Measurements from ENCODE around the gene PRKCA.

DNA sequence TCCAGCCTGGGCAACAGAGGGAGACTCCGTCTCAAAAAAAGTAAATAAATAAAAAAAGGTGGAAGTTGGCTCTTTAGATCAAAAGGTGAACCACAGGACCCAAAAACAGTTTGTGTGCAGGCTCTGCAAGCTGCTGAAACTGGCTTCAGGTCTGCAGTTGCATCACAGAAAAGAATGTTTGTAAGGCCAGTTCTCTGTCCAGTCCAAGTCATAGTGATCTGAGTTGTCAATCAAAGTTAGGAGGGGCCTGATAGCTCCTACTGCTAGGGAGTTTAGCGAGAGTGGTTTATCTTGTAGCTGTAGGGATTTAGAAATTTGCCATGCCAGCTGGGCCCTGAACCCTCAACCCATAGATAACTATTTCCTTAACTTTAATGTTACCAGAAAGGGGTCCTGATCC lies 431.3 kb downstream of the PRKCA start:
- TF ChIP-seq FOXP2 (optimal IDR thresholded peaks at IDR 0.05; ENCODE audit: borderline replicate concordance, extremely low read depth, extremely low read length, insufficient read depth) (no peak), POLR2AphosphoS5 (IDR thresholded peaks at IDR 0.05; ENCODE audit: low read depth, low read length) (no peak), TAF1 (IDR thresholded peaks at IDR 0.05; ENCODE audit: borderline replicate concordance, insufficient read depth, low read length) (no peak)
- TF ChIP-seq, protein P1, sequence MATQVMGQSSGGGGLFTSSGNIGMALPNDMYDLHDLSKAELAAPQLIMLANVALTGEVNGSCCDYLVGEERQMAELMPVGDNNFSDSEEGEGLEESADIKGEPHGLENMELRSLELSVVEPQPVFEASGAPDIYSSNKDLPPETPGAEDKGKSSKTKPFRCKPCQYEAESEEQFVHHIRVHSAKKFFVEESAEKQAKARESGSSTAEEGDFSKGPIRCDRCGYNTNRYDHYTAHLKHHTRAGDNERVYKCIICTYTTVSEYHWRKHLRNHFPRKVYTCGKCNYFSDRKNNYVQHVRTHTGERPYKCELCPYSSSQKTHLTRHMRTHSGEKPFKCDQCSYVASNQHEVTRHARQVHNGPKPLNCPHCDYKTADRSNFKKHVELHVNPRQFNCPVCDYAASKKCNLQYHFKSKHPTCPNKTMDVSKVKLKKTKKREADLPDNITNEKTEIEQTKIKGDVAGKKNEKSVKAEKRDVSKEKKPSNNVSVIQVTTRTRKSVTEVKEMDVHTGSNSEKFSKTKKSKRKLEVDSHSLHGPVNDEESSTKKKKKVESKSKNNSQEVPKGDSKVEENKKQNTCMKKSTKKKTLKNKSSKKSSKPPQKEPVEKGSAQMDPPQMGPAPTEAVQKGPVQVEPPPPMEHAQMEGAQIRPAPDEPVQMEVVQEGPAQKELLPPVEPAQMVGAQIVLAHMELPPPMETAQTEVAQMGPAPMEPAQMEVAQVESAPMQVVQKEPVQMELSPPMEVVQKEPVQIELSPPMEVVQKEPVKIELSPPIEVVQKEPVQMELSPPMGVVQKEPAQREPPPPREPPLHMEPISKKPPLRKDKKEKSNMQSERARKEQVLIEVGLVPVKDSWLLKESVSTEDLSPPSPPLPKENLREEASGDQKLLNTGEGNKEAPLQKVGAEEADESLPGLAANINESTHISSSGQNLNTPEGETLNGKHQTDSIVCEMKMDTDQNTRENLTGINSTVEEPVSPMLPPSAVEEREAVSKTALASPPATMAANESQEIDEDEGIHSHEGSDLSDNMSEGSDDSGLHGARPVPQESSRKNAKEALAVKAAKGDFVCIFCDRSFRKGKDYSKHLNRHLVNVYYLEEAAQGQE (IDR thresholded peaks at IDR 0.05; ENCODE audit: insufficient read depth in 1 of 2, low read depth in 2 of 2, low read length in 2 of 2), result no peak
